Measurements from ENCODE around the gene PCBP3. TPM values are rescaled to one million over a fixed set of nuclear protein-coding genes. Genes with fewer than 3 reads are reported as not detected.

The PCBP3 gene
- total RNA-seq, 1 experiment from 2014 or later = 3.7 TPM

DNA sequence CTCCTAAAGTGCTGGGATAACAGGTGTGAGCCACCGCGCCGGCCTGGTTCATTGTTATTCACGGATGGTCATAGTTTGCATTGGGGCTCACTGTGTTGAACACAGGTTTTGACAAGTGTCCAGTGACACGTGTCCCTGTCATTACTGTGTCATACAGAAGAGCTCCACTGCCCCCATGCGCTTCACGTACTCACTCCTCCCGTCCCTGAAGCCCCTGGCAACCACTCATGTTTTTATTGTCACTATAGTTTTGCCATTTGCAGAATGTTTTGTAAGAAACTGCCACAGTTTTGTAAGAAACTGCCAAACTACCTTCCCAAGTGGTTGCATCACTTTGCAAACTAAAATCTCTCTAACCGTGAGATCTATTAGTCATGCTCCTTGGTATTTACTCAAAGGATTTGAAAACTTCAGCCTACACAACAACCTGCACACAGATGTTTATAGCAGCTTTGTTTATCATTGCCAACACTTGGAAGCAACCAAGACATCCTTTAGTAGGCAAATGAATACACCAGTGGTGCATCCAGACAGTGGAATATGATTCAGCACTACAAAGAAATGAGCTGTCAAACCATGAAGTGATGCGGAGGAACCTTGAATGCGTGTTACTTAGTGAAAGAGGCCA, 174.9 kb downstream of the PCBP3 start:
- peak; percentile 91 for DNase-seq (ENCODE audit: unreplicated experiment)
- peaks cover 21% of the 10 kb centered on the region for H3K27me3 Mint-ChIP-seq (ENCODE audit: insufficient read depth, unreplicated experiment)
- peaks cover 22% of the 10 kb centered on the region for H3K4me1 Mint-ChIP-seq (ENCODE audit: insufficient read depth, unreplicated experiment)
- ChIA-PET POLR2A (interaction anchor here (1.1 kb wide), 1 partner anchor 199 kb away, joined by 4 read pairs; no protein-coding TSS in a partner anchor), CTCF (interaction anchor here (0.7 to 6.8 kb wide), 8 partner anchors 35 to 526 kb away, joined by 3 to 53 read pairs (median 3); no protein-coding TSS in a partner anchor)
- H3K27ac Mint-ChIP-seq (ENCODE audit: low read depth, unreplicated experiment) = peak overlapping the region; percentile 85
- intact Hi-C loops (cut with micrococcal nuclease) = loop anchor here (1.0 to 2.0 kb wide), 3 partner anchors 120 to 678 kb away; no protein-coding TSS in a partner anchor
- no TSS peak for BruUV-seq (replicated peaks)
- H3K9me3 Mint-ChIP-seq (ENCODE audit: unreplicated experiment) = no peaks in the 10 kb centered on the region
- TF ChIP-seq, protein P1, sequence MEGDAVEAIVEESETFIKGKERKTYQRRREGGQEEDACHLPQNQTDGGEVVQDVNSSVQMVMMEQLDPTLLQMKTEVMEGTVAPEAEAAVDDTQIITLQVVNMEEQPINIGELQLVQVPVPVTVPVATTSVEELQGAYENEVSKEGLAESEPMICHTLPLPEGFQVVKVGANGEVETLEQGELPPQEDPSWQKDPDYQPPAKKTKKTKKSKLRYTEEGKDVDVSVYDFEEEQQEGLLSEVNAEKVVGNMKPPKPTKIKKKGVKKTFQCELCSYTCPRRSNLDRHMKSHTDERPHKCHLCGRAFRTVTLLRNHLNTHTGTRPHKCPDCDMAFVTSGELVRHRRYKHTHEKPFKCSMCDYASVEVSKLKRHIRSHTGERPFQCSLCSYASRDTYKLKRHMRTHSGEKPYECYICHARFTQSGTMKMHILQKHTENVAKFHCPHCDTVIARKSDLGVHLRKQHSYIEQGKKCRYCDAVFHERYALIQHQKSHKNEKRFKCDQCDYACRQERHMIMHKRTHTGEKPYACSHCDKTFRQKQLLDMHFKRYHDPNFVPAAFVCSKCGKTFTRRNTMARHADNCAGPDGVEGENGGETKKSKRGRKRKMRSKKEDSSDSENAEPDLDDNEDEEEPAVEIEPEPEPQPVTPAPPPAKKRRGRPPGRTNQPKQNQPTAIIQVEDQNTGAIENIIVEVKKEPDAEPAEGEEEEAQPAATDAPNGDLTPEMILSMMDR (IDR thresholded peaks at IDR 0.05; ENCODE audit: unreplicated experiment) = no peak
- no peaks in the 10 kb centered on the region for H3K36me3 Mint-ChIP-seq (ENCODE audit: insufficient read depth, unreplicated experiment)
- H3K4me3 Mint-ChIP-seq (ENCODE audit: unreplicated experiment) = no peak overlapping the region

GRCh38 chr21:45818904-45819285, 175.4 kb downstream of the PCBP3 start:
- Mint-ChIP-seq H3K4me1 (ENCODE audit: insufficient read depth, unreplicated experiment) (peaks cover 22% of the 10 kb centered on the region), H3K27ac (ENCODE audit: low read depth, unreplicated experiment) (peak overlapping the region; percentile 85), H3K27me3 (ENCODE audit: insufficient read depth, unreplicated experiment) (peaks cover 22% of the 10 kb centered on the region), H3K9me3 (ENCODE audit: unreplicated experiment) (no peaks in the 10 kb centered on the region), H3K4me3 (ENCODE audit: unreplicated experiment) (no peak overlapping the region), H3K36me3 (ENCODE audit: insufficient read depth, unreplicated experiment) (no peaks in the 10 kb centered on the region)
- ChIA-PET POLR2A (interaction anchor here (1.1 kb wide), 1 partner anchor 199 kb away, joined by 4 read pairs; no protein-coding TSS in a partner anchor), CTCF (interaction anchor here (0.7 to 6.8 kb wide), 11 partner anchors 15 to 526 kb away, joined by 3 to 53 read pairs (median 3); no protein-coding TSS in a partner anchor)
- intact Hi-C loops (cut with micrococcal nuclease) = loop anchor here (1.0 to 2.0 kb wide), 3 partner anchors 121 to 678 kb away; no protein-coding TSS in a partner anchor
- BruUV-seq (replicated peaks) = no TSS peak
- DNase-seq (ENCODE audit: unreplicated experiment) = peak; percentile 80
- TF ChIP-seq, protein P1 (IDR thresholded peaks at IDR 0.05; ENCODE audit: unreplicated experiment) = no peak

- Mint-ChIP-seq H3K27ac (ENCODE audit: low read depth, unreplicated experiment) (peak overlapping the region; percentile 85), H3K27me3 (ENCODE audit: insufficient read depth, unreplicated experiment) (peaks cover 29% of the 10 kb centered on the region), H3K9me3 (ENCODE audit: unreplicated experiment) (no peaks in the 10 kb centered on the region), H3K4me3 (ENCODE audit: unreplicated experiment) (no peak overlapping the region), H3K4me1 (ENCODE audit: insufficient read depth, unreplicated experiment) (peaks cover 22% of the 10 kb centered on the region), H3K36me3 (ENCODE audit: insufficient read depth, unreplicated experiment) (no peaks in the 10 kb centered on the region)
- no TSS peak for BruUV-seq (replicated peaks)
- ChIA-PET CTCF (interaction anchor here (0.7 to 6.8 kb wide), 12 partner anchors 11 to 682 kb away, joined by 3 to 53 read pairs (median 4); no protein-coding TSS in a partner anchor), POLR2A (no interaction called here)
- intact Hi-C loops (cut with micrococcal nuclease) = loop anchor here (2.0 to 5.0 kb wide), 3 partner anchors 382 to 679 kb away; no protein-coding TSS in a partner anchor
- TF ChIP-seq, protein P1 (IDR thresholded peaks at IDR 0.05; ENCODE audit: unreplicated experiment) = no peak
- peak; percentile 24 for DNase-seq (ENCODE audit: unreplicated experiment)
Measured at GRCh38 chr21:45819478-45820170, 176.1 kb downstream of the PCBP3 start.
